OCI-LY1 (cell line): ENCODE measurements around the gene CBLC.

Experiments used
- CTCF ChIP-seq: fragments of 200-600 bp; sonication (generic), shearing (Covaris generic); IDR thresholded peaks from 2 replicates; pipeline ENCODE4 v1.5.1; 2017; ENCODE audit warnings: mild to moderate bottlenecking, antibody characterized with exemption, low read length, moderate library complexity, mixed read lengths
- EZH2 ChIP-seq: fragments of 200-600 bp; sonication (generic), shearing (Covaris generic); IDR thresholded peaks from 2 replicates; pipeline ENCODE4 v1.8.0; 2017; ENCODE audit warnings: borderline replicate concordance, mixed run types, mild to moderate bottlenecking, antibody characterized with exemption, low read length, moderate library complexity, mixed read lengths

DNA sequence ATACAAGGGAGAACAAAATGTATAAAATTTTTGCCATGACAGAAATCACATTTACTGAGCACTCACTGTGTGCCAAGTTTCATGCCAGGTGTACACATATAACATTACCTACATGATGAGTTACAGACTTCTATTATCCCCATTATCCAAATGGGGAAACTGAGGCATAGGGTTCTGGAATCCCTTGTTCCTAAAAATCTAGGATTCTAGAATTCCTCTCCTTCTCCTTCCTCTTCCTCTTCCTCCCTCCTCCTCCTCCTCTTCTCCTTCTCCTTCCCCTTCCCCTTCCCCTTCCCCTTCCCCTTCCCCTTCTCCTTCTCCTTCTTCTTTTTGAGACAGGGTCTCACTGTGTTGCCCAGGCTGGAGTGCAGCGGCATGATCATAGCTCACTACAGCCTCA lies 43.3 kb upstream of the CBLC start:
- no peak for TF ChIP-seq CTCF
- TF ChIP-seq EZH2, result no peak
